MM.1S (cell line): Measurements from ENCODE around the gene SIPA1L2.

Experiments
- DNase-seq: peaks from one replicate; pipeline ENCODE4 v3.0.0-alpha.2; 2015
- H2AFZ ChIP-seq: fragments of 300-600 bp; sonication (generic); 2 replicates; pipeline ENCODE4 v1.6.0; 2016; ENCODE audit warnings: antibody characterized with exemption, low read length
- H3F3A ChIP-seq: fragments of 300-600 bp; sonication (generic); 2 replicates; pipeline ENCODE4 v1.6.1; 2016; ENCODE audit warnings: mild to moderate bottlenecking, antibody characterized with exemption, low read length, moderate library complexity, mixed read lengths; ENCODE audit not compliant: insufficient read depth
- H3K27ac ChIP-seq: fragments of 300-600 bp; sonication (generic); 2 replicates; pipeline ENCODE4 v1.5.1; 2016; ENCODE audit warnings: mild to moderate bottlenecking, low read length
- H3K27me3 ChIP-seq: fragments of 300-600 bp; sonication (generic); replicated peaks from 2 replicates; pipeline ENCODE4 v1.6.0; 2016; ENCODE audit warnings: low read length; ENCODE audit not compliant: insufficient read depth
- H3K36me3 ChIP-seq: fragments of 300-600 bp; sonication (generic); replicated peaks from 2 replicates; pipeline ENCODE4 v1.6.1; 2016; ENCODE audit warnings: mild to moderate bottlenecking, low read length, mixed read lengths; ENCODE audit not compliant: insufficient read depth
- H3K4me1 ChIP-seq: fragments of 300-600 bp; sonication (generic); 2 replicates; pipeline ENCODE4 v1.6.1; 2016; ENCODE audit warnings: low read length, mixed read lengths
- H3K4me2 ChIP-seq: fragments of 300-600 bp; sonication (generic); 2 replicates; pipeline ENCODE4 v1.6.0; 2016; ENCODE audit warnings: low read depth, low read length
- H3K4me3 ChIP-seq: fragments of 300-600 bp; sonication (generic); 2 replicates; pipeline ENCODE4 v1.5.1; 2016; ENCODE audit warnings: low read length, mixed read lengths
- H3K79me2 ChIP-seq: fragments of 300-600 bp; sonication (generic); 2 replicates; pipeline ENCODE4 v1.6.1; 2016; ENCODE audit warnings: mixed run types, low read length, mixed read lengths
- H3K9ac ChIP-seq: fragments of 300-600 bp; sonication (generic); 2 replicates; pipeline ENCODE4 v1.6.1; 2016; ENCODE audit warnings: low read length, mixed read lengths
- H3K9me2 ChIP-seq: fragments of 300-600 bp; sonication (generic); replicated peaks from 2 replicates; pipeline ENCODE4 v1.6.1; 2016; ENCODE audit warnings: mild to moderate bottlenecking, low read length, mixed read lengths; ENCODE audit not compliant: insufficient read depth
- H3K9me3 ChIP-seq: fragments of 300-600 bp; sonication (generic); replicated peaks from 2 replicates; pipeline ENCODE4 v1.6.1; 2016; ENCODE audit warnings: mild to moderate bottlenecking, low read length, mixed read lengths; ENCODE audit not compliant: insufficient read depth
- H4K20me1 ChIP-seq: fragments of 300-600 bp; sonication (generic); 2 replicates; pipeline ENCODE4 v1.6.1; 2016; ENCODE audit warnings: mild to moderate bottlenecking, low read length, moderate library complexity, mixed read lengths; ENCODE audit not compliant: insufficient read depth
- EZH2 ChIP-seq: fragments of 300-600 bp; sonication (generic); optimal IDR thresholded peaks from 2 replicates; pipeline ENCODE3; 2017; ENCODE audit warnings: low read depth, mild to moderate bottlenecking, antibody characterized with exemption, low read length, mixed read lengths
- EZH2phosphoT487 ChIP-seq: fragments of 300-600 bp; sonication (generic); IDR thresholded peaks from 2 replicates; pipeline ENCODE4 v1.6.1; 2018; ENCODE audit warnings: antibody characterized with exemption, low read length
- TF ChIP-seq, protein P1 (sequence below): fragments of 300-600 bp; sonication (generic); IDR thresholded peaks from 2 replicates; pipeline ENCODE4 v1.5.1; 2016; ENCODE audit warnings: antibody characterized with exemption, low read length, mixed read lengths

SIPA1L2 gene

DNA sequence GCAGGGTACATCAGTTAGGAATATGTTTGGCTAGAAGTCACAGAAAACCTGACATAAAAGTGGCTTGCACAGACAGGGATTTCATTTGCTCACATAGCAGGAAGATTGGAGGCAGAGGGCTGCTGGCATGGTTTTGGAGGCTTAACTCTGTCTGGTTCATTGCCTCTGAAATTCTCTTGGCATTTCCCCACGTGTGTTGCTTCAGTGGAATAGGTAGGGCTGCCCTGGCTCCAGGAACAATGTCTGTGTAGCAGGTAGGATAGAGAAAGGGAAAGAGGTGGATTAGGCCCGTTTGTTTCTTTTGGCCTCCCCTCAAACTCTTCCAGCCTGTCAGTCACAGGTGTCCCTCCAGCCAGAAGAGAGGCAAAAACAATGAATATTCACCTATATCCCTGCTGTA is 20.5 kb upstream of the SIPA1L2 start:
- Histone ChIP-seq H3K4me3 (no peak overlapping the region), H3K79me2 (no peaks in the 10 kb centered on the region), H3K27me3 (peaks cover 17% of the 10 kb centered on the region), H3K4me2 (no peak overlapping the region), H3K9ac (no peak overlapping the region), H3K36me3 (no peaks in the 10 kb centered on the region), H3K9me3 (no peaks in the 10 kb centered on the region), H2AFZ (no peak overlapping the region), H3K9me2 (no peaks in the 10 kb centered on the region), H3F3A (peaks cover 8% of the 10 kb centered on the region), H3K4me1 (peaks cover 11% of the 10 kb centered on the region), H3K27ac (no peak overlapping the region), H4K20me1 (no peaks in the 10 kb centered on the region)
- TF ChIP-seq, protein P1, sequence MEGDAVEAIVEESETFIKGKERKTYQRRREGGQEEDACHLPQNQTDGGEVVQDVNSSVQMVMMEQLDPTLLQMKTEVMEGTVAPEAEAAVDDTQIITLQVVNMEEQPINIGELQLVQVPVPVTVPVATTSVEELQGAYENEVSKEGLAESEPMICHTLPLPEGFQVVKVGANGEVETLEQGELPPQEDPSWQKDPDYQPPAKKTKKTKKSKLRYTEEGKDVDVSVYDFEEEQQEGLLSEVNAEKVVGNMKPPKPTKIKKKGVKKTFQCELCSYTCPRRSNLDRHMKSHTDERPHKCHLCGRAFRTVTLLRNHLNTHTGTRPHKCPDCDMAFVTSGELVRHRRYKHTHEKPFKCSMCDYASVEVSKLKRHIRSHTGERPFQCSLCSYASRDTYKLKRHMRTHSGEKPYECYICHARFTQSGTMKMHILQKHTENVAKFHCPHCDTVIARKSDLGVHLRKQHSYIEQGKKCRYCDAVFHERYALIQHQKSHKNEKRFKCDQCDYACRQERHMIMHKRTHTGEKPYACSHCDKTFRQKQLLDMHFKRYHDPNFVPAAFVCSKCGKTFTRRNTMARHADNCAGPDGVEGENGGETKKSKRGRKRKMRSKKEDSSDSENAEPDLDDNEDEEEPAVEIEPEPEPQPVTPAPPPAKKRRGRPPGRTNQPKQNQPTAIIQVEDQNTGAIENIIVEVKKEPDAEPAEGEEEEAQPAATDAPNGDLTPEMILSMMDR = no peak
- TF ChIP-seq EZH2 (no peak), EZH2phosphoT487 (no peak)
- DNase-seq = no peak

DNA sequence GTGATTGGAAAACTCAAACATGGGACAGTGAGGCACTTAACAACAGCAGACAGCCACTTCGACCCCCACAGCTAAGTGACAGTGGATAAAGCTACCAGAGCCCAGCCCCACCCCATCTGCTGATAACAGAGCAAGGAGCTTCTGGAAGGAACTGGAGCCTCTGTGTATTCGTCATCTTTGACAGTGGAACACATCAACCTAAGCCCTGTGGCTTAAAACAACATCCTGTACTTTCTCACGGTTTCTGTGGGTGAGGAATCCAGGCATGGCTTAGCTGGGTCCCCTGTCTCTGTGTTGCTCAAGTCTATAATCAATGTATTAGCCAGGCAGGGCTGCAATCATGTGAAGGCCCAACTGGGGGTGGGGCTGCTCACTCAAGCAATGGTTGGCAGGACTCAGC is 18.4 kb upstream of the SIPA1L2 start:
- H3K36me3 ChIP-seq = no peaks in the 10 kb centered on the region
- H2AFZ ChIP-seq = no peak overlapping the region
- H3K79me2 ChIP-seq = no peaks in the 10 kb centered on the region
- no peak overlapping the region for H3K4me3 ChIP-seq
- no peaks in the 10 kb centered on the region for H3F3A ChIP-seq
- no peak overlapping the region for H3K4me2 ChIP-seq
- H3K27me3 ChIP-seq = peaks cover 3% of the 10 kb centered on the region; the same call in 1 of the 2 replicates
- no peaks in the 10 kb centered on the region for H3K9me2 ChIP-seq
- H3K9me3 ChIP-seq = no peaks in the 10 kb centered on the region
- no peak for DNase-seq
- H3K4me1 ChIP-seq = no peaks in the 10 kb centered on the region
- H3K27ac ChIP-seq = no peak overlapping the region
- TF ChIP-seq EZH2phosphoT487 = no peak
- no peak for TF ChIP-seq EZH2
- TF ChIP-seq, protein P1 = no peak
- H4K20me1 ChIP-seq = no peaks in the 10 kb centered on the region
- H3K9ac ChIP-seq = no peak overlapping the region

DNA sequence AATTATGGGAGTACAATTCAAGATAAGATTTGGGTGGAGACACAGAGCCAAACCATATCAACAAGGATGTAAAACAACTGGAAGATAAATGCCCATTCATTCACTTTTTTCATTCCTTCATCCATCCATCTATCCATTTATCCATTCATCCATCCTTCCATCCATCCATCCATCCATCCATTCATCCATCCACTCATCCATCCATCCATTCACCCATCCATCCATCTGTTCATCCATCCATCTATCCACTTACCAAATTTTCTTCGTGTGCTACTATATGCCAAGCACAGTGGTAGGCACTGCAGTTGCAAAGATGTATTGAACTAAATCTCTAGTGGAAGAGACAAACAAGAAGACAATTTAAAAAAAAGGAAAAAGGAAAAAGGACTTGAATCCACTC is 14.3 kb upstream of the SIPA1L2 start:
- Histone ChIP-seq H3K4me3 (no peak overlapping the region), H3K79me2 (no peaks in the 10 kb centered on the region), H3K27me3 (no peaks in the 10 kb centered on the region), H3K27ac (no peak overlapping the region), H4K20me1 (no peaks in the 10 kb centered on the region), H3F3A (no peaks in the 10 kb centered on the region), H3K4me1 (no peaks in the 10 kb centered on the region), H2AFZ (no peak overlapping the region), H3K36me3 (no peaks in the 10 kb centered on the region), H3K9me3 (no peaks in the 10 kb centered on the region), H3K4me2 (no peak overlapping the region), H3K9me2 (no peaks in the 10 kb centered on the region), H3K9ac (no peak overlapping the region)
- DNase-seq = no peak
- TF ChIP-seq, protein P1 = no peak
- TF ChIP-seq EZH2phosphoT487 (no peak), EZH2 (no peak)
